Measurements from ENCODE around the gene MAOB.

The MAOB gene

GRCh38 chrX:43720082-43720481 is 162.2 kb downstream of the MAOB start:
- no peak for TF ChIP-seq CTCF (IDR thresholded peaks at IDR 0.05; ENCODE audit: low read depth, low read length, missing control alignments)

GRCh38 chrX:43718956-43719355 is 163.3 kb downstream of the MAOB start:
- DNase-seq (ENCODE audit: low read depth), result no peak

More at GRCh38 chrX:43720082-43720481, 162.2 kb downstream of the MAOB start:
- no peak overlapping the region for H3K4me3 ChIP-seq (ENCODE audit: low read depth, low read length)
- no peak for DNase-seq (ENCODE audit: low read depth)

GRCh38 chrX:43718546-43718945 is 163.7 kb downstream of the MAOB start:
- no peak overlapping the region for H3K4me3 ChIP-seq (ENCODE audit: low read depth, low read length)
- no peak for TF ChIP-seq CTCF (IDR thresholded peaks at IDR 0.05; ENCODE audit: low read depth, low read length, missing control alignments)
- DNase-seq (ENCODE audit: low read depth), result no peak

More at GRCh38 chrX:43718956-43719355, 163.3 kb downstream of the MAOB start:
- TF ChIP-seq CTCF (IDR thresholded peaks at IDR 0.05; ENCODE audit: low read depth, low read length, missing control alignments), result no peak
- H3K4me3 ChIP-seq (ENCODE audit: low read depth, low read length), result no peak overlapping the region

- DNase-seq (ENCODE audit: low read depth), result no peak
- TF ChIP-seq CTCF (IDR thresholded peaks at IDR 0.05; ENCODE audit: low read depth, low read length, missing control alignments), result no peak
- H3K4me3 ChIP-seq (ENCODE audit: low read depth, low read length), result no peak overlapping the region
Measured at GRCh38 chrX:43718081-43718480, 164.2 kb downstream of the MAOB start.

GRCh38 chrX:43717161-43717560 is 165.1 kb downstream of the MAOB start:
- TF ChIP-seq CTCF (IDR thresholded peaks at IDR 0.05; ENCODE audit: low read depth, low read length, missing control alignments), result no peak
- no peak for DNase-seq (ENCODE audit: low read depth)
- H3K4me3 ChIP-seq (ENCODE audit: low read depth, low read length), result no peak overlapping the region

GRCh38 chrX:43716696-43717095 is 165.6 kb downstream of the MAOB start:
- no peak overlapping the region for H3K4me3 ChIP-seq (ENCODE audit: low read depth, low read length)
- no peak for TF ChIP-seq CTCF (IDR thresholded peaks at IDR 0.05; ENCODE audit: low read depth, low read length, missing control alignments)
- no peak for DNase-seq (ENCODE audit: low read depth)
